GM12865 (cell line): ENCODE data around the gene GAS6.

Experiments
- DNase-seq: peaks from one replicate; pipeline ENCODE4 v3.0.0; 2010; ENCODE audit warnings: low read depth
- H3K4me3 ChIP-seq: 2 replicates; pipeline ENCODE4 v1.5.1; 2011; ENCODE audit warnings: mild to moderate bottlenecking, low read depth, low read length, control low read depth
- TF ChIP-seq, protein P1 (sequence below): IDR thresholded peaks from 2 replicates; pipeline ENCODE4 v1.5.1; 2011; ENCODE audit warnings: low read length, control low read depth, low read depth, inconsistent platforms; ENCODE audit not compliant: insufficient read depth; ENCODE audit errors: missing control alignments

GAS6 gene

GRCh38 chr13:113770937-113771336 lies 92.9 kb downstream of the GAS6 start:
- TF ChIP-seq, protein P1, sequence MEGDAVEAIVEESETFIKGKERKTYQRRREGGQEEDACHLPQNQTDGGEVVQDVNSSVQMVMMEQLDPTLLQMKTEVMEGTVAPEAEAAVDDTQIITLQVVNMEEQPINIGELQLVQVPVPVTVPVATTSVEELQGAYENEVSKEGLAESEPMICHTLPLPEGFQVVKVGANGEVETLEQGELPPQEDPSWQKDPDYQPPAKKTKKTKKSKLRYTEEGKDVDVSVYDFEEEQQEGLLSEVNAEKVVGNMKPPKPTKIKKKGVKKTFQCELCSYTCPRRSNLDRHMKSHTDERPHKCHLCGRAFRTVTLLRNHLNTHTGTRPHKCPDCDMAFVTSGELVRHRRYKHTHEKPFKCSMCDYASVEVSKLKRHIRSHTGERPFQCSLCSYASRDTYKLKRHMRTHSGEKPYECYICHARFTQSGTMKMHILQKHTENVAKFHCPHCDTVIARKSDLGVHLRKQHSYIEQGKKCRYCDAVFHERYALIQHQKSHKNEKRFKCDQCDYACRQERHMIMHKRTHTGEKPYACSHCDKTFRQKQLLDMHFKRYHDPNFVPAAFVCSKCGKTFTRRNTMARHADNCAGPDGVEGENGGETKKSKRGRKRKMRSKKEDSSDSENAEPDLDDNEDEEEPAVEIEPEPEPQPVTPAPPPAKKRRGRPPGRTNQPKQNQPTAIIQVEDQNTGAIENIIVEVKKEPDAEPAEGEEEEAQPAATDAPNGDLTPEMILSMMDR, result no peak
- H3K4me3 ChIP-seq, result no peak overlapping the region
- DNase-seq, result no peak
